HK-2 (cell line): ENCODE measurements around the gene SGF29.
"Not testable (repeated sequence)": the region's sequence is repeated elsewhere in the genome, so short reads cannot be mapped to it uniquely, and the experiment has no call there.

Source experiments
- DNase-seq: peaks from one replicate; pipeline ENCODE4 v3.0.0-alpha.2; 2018; ENCODE audit not compliant: unreplicated experiment

Gene SGF29

GRCh38 chr16:28553776-28554633 is at the start of gene SGF29:
Gene SGF29 (plus strand): TSS chr16:28553920. CDS start chr16:28581070, 27,150 bp downstream.
- DNase-seq: peak; percentile 81

- no peak for DNase-seq
Measured at GRCh38 chr16:28504707-28505404, 48.9 kb upstream of the SGF29 start.

GRCh38 chr16:28505489-28506137 is 48.1 kb upstream of the SGF29 start:
- DNase-seq: no peak

- DNase-seq: no peak
Measured at GRCh38 chr16:28511031-28511430, 42.7 kb upstream of the SGF29 start.

- no peak for DNase-seq
Measured at GRCh38 chr16:28511801-28512789, 41.6 kb upstream of the SGF29 start.

GRCh38 chr16:28513484-28514181 is 40.1 kb upstream of the SGF29 start:
- no peak for DNase-seq

- no peak for DNase-seq
Measured at GRCh38 chr16:28514246-28514645, 39.5 kb upstream of the SGF29 start.

- no peak for DNase-seq
Measured at GRCh38 chr16:28520672-28521071, 33.0 kb upstream of the SGF29 start.

GRCh38 chr16:28521436-28521835 is 32.3 kb upstream of the SGF29 start:
- DNase-seq: no peak

- no peak for DNase-seq
Measured at GRCh38 chr16:28522792-28523191, 30.9 kb upstream of the SGF29 start.

GRCh38 chr16:28524681-28525171 is 29.0 kb upstream of the SGF29 start:
- DNase-seq: no peak

- no peak for DNase-seq
Measured at GRCh38 chr16:28526201-28527099, 27.3 kb upstream of the SGF29 start.

GRCh38 chr16:28527100-28527785 is 26.5 kb upstream of the SGF29 start:
- DNase-seq: not testable (repeated sequence)

- no peak for DNase-seq
Measured at GRCh38 chr16:28527985-28528384, 25.7 kb upstream of the SGF29 start.

GRCh38 chr16:28528463-28528867 is 25.3 kb upstream of the SGF29 start:
- DNase-seq: no peak

- DNase-seq: no peak
Measured at GRCh38 chr16:28529124-28529523, 24.6 kb upstream of the SGF29 start.

GRCh38 chr16:28531777-28532744 is 21.7 kb upstream of the SGF29 start:
- no peak for DNase-seq
